ENCODE data around the gene USP36.

Gene USP36

GRCh38 chr17:78873519-78874340, 33.1 kb upstream of the USP36 start:
- in situ Hi-C loops (cut with MboI; ENCODE audit: low sequenced_read_pairs), result no loop called here

DNA sequence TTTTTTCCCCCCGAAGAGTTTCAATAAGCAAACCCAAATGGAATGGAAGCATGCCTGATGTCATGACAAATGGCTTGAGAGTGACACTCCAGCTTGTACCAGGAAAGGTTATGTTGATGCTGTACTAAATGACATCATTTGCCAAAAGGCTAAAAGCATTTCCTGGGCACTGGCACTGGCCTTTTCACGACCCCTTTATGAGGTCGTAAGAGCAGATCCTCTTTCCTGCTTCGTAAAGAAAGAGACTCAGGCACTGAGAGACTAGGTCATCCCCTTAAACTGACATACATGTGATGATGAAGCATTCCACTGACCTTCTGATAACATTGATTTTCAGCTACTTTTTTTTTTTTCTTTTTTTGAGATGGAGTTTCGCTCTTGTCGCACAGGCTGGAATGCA, 31.9 kb upstream of the USP36 start:
- in situ Hi-C loops (cut with MboI; ENCODE audit: low sequenced_read_pairs), result no loop called here

DNA sequence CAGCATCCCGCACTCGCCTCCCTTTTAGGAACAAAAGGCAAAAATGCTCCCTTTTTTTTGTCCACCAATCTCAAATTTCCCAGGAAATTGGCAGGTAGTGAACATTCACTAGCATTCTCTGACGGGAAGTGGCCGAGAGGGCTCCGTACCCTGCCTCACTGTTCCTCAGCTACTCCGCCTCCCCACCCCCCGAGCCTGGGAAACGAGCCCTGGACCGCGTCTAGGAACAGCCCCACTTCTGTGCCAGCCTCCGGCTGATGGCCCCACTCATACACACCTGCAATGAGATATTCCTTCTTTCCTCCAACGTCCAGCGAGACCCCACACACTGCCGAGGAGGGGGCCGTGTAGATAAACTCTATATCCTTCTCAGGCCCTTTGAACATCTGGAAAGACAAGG, 30.0 kb upstream of the USP36 start:
- in situ Hi-C loops (cut with MboI; ENCODE audit: low sequenced_read_pairs), result no loop called here

DNA sequence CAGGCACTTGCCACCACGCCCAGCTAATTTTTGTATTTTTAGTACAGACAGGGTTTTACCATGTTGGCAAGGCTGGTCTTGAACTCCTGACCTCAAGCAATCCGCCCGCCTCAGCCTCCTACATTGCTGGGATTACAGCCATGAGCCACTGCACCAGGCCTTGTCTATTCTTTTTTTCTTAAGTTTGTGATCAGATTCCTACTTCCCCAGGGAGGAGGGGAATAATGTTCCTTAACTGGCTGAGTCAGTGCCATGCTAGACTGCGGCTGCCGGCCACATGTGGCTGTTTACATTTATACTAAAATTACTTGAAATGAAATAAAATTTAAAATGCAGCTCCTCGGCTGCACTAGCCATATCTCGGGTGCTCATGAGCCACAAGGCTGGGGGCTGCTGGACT, 27.8 kb upstream of the USP36 start:
- in situ Hi-C loops (cut with MboI; ENCODE audit: low sequenced_read_pairs), result loop anchor here (5.0 kb wide), 1 partner anchor 99 kb away; no protein-coding TSS in a partner anchor

GRCh38 chr17:78867046-78867445, 26.4 kb upstream of the USP36 start:
- in situ Hi-C loops (cut with MboI; ENCODE audit: low sequenced_read_pairs), result loop anchor here (5.0 kb wide), 1 partner anchor 100 kb away; no protein-coding TSS in a partner anchor

- in situ Hi-C loops (cut with MboI; ENCODE audit: low sequenced_read_pairs), result loop anchor here (5.0 kb wide), 1 partner anchor 101 kb away; no protein-coding TSS in a partner anchor
These were observed 25.2 kb upstream of the USP36 start for GRCh38 chr17:78865682-78866390.

DNA sequence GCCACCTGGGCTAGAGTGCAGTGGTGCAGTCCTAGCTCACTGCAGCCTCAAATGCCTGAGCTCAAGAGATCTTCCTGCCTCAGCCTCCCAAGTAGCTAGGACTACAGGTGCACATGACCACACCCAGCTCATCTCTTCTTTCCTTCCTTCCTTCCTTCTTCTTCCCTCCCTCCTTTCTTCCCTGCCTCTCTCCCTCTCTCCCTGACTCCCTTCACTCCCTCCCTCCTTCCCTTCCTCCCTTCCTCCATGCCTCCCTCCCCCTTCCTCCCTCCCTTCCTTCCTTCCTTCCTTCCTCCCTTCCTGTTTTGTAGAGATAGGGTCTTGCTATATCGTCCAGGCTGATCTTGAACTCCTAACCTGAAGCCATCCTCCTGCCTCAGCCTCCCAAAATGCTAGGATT, 23.5 kb upstream of the USP36 start:
- in situ Hi-C loops (cut with MboI; ENCODE audit: low sequenced_read_pairs), result no loop called here

DNA sequence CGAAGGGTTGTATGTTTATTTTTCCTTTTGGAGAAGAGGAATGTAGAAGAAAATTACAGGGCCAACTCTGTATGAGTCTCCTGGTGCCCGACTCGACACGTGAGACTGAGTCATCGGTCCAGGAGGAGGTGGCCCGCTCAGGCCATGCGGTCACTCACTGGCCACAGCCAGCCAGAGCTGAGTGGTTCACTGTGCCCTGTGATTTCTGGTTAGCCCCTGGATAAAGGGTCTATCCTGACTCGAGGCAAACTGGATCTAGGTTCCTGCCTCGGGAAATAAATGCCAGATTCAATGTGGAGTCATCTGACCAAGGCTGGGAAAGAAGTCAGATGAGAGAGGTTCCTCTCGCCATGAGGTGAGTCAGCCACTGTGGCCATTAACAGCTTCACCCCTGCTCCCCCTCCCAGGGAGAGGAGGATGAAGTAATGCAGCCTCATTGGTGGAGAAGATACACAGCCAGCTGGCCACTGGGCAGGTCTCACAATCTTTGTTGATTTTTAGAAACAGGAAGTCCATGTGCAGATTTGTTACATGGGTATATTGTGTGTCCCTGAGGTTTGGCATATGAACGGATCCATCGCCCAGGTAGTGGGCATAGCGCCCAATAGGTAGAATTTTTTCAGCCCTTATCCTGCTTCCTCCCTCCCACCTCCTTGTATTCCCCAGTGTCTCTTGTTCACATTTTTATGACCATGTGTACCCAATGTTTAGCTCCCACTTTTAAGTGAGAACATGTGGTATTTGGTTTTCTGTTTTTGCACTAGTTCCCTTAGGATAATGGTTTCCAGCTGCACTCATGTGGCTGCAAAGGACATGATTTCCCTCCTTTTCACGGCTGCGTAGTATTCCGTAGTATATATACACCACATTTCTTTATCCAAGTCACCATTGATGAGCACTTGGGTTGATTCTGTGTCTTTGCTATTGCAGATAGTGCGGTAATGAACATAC, 21.7 kb upstream of the USP36 start:
- in situ Hi-C loops (cut with MboI; ENCODE audit: low sequenced_read_pairs), result no loop called here

- in situ Hi-C loops (cut with MboI; ENCODE audit: low sequenced_read_pairs), result no loop called here
These were observed 20.6 kb upstream of the USP36 start for GRCh38 chr17:78861229-78861628.

- in situ Hi-C loops (cut with MboI; ENCODE audit: low sequenced_read_pairs), result no loop called here
These were observed 18.4 kb upstream of the USP36 start for GRCh38 chr17:78859051-78859450.

DNA sequence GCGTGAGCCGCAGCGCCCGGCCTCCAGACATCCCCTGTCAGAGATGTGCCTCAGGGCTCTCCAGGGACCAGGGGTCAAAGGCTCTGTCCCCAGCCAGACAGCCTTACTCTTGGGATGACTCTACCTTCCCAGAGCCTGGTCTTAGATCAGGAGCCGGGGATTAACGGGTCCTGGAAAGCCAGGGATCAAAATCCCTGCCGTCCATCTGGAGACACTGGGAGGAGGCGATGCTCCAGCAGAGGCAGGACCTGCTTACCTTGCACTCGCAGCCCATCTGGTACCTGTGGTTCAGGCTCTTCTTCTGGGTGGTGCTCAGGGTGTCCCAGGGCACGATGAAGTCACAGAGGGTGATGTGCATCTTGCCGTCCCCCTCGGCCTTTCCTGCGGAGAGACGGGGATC, 16.7 kb upstream of the USP36 start:
- in situ Hi-C loops (cut with MboI; ENCODE audit: low sequenced_read_pairs), result no loop called here

GRCh38 chr17:78855561-78856165, 15.0 kb upstream of the USP36 start:
- in situ Hi-C loops (cut with MboI; ENCODE audit: low sequenced_read_pairs), result no loop called here

DNA sequence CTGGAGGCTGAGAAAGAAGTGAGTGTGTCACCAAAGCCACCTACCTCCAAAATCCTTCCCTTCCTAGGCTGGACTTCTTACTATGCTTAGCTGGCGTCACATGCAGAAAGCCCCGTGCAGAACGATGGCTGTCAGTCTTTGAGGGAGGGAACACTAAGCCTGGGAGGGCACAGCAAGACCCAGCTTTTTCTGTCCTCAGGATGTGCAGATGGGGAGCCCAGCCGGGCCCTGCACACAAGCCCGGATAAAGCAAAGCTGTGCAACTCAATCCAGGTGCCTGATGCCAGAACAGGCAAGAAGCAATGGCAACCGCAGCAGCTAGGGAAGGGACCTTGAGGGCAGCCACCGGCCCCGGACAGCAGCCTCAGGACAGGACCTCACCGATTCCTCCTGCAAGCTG, 13.9 kb upstream of the USP36 start:
- in situ Hi-C loops (cut with MboI; ENCODE audit: low sequenced_read_pairs), result no loop called here

DNA sequence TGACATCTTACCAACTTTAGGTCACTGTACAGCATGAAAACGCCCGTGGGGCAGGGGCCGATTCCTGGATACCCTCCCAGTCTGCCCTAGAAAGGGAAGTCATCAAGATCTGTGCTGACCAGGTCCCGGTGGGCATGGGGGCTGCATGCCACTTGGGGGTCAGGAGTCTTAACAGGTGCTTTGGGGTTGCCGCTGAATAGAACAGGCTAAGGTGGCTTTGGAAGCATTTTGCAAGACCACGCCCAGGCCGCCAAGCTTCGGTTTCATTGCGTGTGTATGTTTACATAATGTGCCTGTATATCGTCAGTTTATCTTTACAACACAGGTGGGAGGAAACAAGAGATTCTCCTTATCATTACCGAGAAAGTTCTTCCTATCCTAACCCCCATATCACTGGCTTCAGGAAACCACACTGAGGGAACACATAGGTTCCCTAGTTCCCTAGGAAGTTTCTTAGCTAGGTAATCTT, 13.3 kb upstream of the USP36 start:
- in situ Hi-C loops (cut with MboI; ENCODE audit: low sequenced_read_pairs), result no loop called here

DNA sequence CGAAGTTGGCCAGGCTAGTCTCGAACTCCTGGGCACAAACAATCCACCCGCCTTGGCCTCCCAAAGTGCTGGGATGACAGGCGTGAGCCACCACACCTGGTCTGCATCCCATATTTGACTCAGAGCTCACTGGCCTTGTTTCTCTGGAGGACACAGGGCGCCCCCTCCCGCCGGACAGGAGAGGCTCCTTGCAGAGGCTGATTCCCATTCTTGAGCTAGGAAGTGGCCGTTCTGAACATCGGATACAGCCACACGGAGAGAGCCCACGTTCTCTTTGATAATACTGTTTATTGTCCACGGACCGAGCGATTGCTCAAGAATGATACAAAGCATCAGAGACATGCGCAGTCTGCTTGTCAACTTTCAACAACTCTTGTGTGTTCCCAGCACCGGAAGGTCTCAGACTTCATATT, 12.1 kb upstream of the USP36 start:
- in situ Hi-C loops (cut with MboI; ENCODE audit: low sequenced_read_pairs), result no loop called here

DNA sequence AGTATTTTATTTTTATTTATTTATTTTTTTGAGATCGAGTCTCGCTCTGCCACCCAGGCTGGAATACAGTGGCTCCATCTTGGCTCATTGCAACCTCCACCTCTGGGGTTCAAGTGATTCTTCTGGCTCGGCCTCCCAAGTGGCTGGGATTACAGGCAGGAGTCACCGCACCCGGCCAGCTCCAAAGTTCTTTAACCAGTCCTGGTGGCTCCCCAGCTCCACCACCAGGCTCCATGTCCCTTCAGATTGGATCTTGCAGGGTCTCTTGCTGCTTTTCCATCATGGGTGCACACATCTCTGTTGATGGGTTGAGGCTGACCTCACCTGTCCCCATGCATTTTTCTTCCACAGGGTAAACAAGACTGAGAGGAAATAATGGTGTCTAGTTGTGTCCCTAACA, 8.4 kb upstream of the USP36 start:
- in situ Hi-C loops (cut with MboI; ENCODE audit: low sequenced_read_pairs), result no loop called here

DNA sequence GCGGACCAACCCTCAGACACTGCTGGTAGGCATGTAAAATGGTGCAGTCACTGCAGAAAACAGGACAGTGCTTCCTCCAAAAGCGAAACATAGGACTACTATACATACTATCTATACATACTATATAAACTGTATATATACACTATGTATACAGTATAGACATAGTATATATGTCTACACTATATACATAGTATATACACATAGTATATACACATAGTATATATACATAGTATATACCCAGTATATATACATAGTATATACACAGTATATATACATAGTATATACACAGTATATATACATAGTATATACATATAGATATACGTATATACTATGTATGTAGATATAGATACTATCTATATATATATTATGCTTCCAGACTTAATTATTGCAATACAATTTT, 6.4 kb upstream of the USP36 start:
- in situ Hi-C loops (cut with MboI; ENCODE audit: low sequenced_read_pairs), result no loop called here

GRCh38 chr17:78844301-78845005, 3.8 kb upstream of the USP36 start:
- in situ Hi-C loops (cut with MboI; ENCODE audit: low sequenced_read_pairs), result no loop called here

DNA sequence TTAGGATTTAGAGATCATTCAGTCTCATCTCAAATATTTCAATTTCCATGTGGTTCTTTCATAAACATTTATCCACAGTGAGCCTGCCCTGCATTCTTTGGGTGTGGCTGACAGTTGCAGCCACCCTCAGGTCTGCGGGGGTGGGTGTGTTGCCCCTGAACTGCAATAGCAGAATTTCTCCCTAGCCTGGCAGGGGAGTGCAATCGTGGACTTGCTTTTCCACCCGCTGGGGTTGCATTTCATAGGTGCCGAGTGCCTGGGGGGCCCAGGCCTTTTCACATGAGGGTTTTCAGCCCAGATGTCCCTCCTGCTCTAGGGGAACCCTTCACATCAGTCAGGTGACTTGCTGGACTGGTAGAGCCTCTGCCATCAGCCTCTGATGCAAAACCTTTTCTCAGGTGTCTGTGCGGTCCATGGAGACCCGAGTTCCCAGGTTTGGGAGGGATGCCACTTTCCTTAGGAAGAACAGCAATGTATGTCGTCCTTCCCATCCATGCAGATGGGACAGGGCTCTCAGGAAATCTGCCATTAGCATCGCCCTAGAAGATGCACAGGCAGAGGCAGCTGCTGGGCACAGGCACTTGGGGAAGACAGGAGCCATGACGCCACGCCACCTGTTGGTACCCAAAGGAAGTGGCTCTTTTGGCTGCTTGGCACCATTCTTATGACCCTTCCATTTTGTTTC, 2.4 kb upstream of the USP36 start:
- in situ Hi-C loops (cut with MboI; ENCODE audit: low sequenced_read_pairs), result no loop called here

GRCh38 chr17:78840530-78840779, 159 bp downstream of the USP36 start:
- in situ Hi-C loops (cut with MboI; ENCODE audit: low sequenced_read_pairs), result no loop called here
